Measurements from ENCODE around the gene PGM3.

DNA sequence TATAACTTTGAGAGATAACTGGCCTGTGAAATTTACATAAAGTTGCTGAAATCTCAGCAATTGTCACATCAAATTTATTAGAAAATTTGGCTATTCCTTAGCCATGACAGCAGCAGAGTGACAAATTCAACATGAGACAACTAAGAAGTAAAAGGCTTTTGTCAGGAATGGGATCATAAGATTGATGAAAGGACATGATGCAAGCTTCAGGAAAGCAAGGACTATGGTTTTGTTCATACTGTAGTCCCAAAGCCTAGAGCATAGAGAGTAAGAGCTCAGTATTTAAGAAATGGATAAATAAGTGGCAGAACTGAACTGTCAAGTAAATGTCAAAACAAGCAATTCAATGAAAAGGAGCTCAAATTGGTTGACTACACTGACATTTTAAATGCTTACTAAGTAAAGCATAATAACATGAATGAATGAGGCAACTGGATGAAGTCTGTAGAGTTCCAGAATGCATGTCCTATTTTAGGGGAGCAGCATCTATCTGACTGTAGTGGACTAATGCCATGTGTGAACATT, 12.6 kb downstream of the PGM3 start:
- TF ChIP-seq, protein P1, sequence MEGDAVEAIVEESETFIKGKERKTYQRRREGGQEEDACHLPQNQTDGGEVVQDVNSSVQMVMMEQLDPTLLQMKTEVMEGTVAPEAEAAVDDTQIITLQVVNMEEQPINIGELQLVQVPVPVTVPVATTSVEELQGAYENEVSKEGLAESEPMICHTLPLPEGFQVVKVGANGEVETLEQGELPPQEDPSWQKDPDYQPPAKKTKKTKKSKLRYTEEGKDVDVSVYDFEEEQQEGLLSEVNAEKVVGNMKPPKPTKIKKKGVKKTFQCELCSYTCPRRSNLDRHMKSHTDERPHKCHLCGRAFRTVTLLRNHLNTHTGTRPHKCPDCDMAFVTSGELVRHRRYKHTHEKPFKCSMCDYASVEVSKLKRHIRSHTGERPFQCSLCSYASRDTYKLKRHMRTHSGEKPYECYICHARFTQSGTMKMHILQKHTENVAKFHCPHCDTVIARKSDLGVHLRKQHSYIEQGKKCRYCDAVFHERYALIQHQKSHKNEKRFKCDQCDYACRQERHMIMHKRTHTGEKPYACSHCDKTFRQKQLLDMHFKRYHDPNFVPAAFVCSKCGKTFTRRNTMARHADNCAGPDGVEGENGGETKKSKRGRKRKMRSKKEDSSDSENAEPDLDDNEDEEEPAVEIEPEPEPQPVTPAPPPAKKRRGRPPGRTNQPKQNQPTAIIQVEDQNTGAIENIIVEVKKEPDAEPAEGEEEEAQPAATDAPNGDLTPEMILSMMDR (IDR thresholded peaks at IDR 0.05; ENCODE audit: insufficient read depth, low read length, poor library complexity, severe bottlenecking), result no peak
- no peak for TF ChIP-seq EZH2phosphoT487 (conservative IDR thresholded peaks at IDR 0.05; ENCODE audit: low read length)
